ENCODE results near the gene ATXN7L1.

GRCh38 chr7:105699568-105700236 is 176.7 kb downstream of the ATXN7L1 start:
- no peak for TF ChIP-seq SUZ12 (IDR thresholded peaks at IDR 0.05)
- TF ChIP-seq ARNT (IDR thresholded peaks at IDR 0.05) = no peak
- no peak for TF ChIP-seq FOXA1 (IDR thresholded peaks at IDR 0.05)
- TF ChIP-seq, protein P1, sequence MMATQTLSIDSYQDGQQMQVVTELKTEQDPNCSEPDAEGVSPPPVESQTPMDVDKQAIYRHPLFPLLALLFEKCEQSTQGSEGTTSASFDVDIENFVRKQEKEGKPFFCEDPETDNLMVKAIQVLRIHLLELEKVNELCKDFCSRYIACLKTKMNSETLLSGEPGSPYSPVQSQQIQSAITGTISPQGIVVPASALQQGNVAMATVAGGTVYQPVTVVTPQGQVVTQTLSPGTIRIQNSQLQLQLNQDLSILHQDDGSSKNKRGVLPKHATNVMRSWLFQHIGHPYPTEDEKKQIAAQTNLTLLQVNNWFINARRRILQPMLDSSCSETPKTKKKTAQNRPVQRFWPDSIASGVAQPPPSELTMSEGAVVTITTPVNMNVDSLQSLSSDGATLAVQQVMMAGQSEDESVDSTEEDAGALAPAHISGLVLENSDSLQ (IDR thresholded peaks at IDR 0.05) = no peak
- no peak for TF ChIP-seq CTBP1 (IDR thresholded peaks at IDR 0.05; ENCODE audit: borderline replicate concordance)
- TF ChIP-seq SP1 (IDR thresholded peaks at IDR 0.05) = no peak
- TF ChIP-seq HDGF (IDR thresholded peaks at IDR 0.05; ENCODE audit: borderline replicate concordance) = no peak
- TF ChIP-seq ELF4 (IDR thresholded peaks at IDR 0.05) = no peak
- TF ChIP-seq FOXM1 (IDR thresholded peaks at IDR 0.05; ENCODE audit: borderline replicate concordance) = no peak
- TF ChIP-seq BHLHE40 (IDR thresholded peaks at IDR 0.05; ENCODE audit: borderline replicate concordance) = no peak
- TF ChIP-seq ZNF384 (IDR thresholded peaks at IDR 0.05) = no peak
- no peak for TF ChIP-seq LEF1 (IDR thresholded peaks at IDR 0.05; ENCODE audit: borderline replicate concordance)
- TF ChIP-seq NFRKB (IDR thresholded peaks at IDR 0.05) = no peak

Data from HEK293T (cell line).